GM21390 (cell line): ENCODE results near the gene NUDT1.

Source experiments
- ATAC-seq: cut with Tn5 transposase; IDR thresholded peaks from one replicate; pipeline ENCODE4 v1.9.1; 2021; ENCODE audit not compliant: unreplicated experiment

Gene NUDT1

GRCh38 chr7:2295936-2296620 lies 54.1 kb downstream of the NUDT1 start:
- ATAC-seq = no peak

DNA sequence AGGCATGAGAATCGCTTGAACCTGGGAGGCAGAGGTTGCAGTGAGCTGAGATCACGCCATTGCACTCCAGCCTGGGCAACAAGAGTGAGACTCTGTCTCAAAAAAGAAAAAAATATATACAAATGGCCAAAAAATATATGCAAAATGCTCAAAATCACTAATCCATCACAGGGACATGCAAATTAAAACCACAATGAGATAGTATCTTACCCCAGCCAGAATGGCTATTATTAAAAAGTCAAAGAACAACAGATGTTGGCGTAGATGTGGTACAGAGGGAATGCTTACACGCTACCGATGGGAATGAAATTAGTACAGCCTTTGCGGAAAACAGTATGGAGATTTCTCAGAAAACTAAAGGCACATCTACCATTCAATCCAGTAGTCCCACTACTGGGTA lies 54.8 kb downstream of the NUDT1 start:
- no peak for ATAC-seq

DNA sequence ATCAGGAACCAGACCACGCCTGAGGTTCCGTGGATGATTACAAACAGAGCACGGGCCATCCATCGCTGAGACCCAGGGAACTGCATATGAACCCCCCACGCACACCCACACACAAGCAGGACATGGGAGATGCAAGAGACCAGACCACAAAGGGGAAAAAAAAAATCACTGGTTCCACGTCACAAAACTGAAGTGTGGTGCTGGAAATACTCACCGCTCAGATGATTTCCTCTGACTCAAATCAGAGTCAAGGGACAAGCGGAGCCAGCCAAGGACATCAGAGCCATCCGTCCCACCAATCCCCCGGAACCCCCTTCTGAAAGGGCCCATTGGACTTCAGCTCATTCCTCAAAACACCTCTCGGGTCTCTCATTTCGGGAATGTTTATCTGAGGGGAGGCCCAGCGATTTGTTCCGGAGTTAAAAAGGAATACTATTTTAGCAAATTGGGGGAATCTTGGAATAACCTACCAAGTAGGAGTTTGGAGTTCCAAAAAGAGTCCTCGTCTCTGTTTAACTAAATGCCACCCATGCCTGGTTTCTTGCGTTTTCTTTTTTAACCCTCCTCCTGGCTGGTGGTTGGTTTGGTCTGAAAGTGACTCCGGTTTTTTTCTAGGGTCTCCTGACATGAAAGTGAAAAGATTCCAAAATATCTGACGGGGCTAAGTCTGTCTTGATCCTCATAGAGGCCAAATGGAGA lies 57.3 kb downstream of the NUDT1 start:
- peak; percentile 38 for ATAC-seq

- ATAC-seq = no peak
Measured at GRCh38 chr7:2299870-2300512, 58.0 kb downstream of the NUDT1 start.
